Activated naive CD8-positive, alpha-beta T cell treated with anti-CD3 and anti-CD28 coated beads, Interleukin-2, amount 50 U/mL, for 24 hours (primary cell): Measurements from ENCODE around the gene SLC25A3.
A peak's percentile ranks its signal among the peaks of the same experiment; 100 is the strongest.
"Not testable (repeated sequence)": the region's sequence is repeated elsewhere in the genome, so short reads cannot be mapped to it uniquely, and the experiment has no call there.

Experiments
- ATAC-seq: fragments of 150-1000 bp; cut with Tn5 transposase; one replicate; pipeline ENCODE4 v1.10.0; 2021
- DNase-seq: peaks from one replicate; pipeline ENCODE4 v3.0.0; 2021
- H3K27ac Mint-ChIP-seq: one replicate; pipeline ENCODE4 v1.8.0; 2021; ENCODE audit warnings: mild to moderate bottlenecking, mixed read lengths
- H3K27me3 Mint-ChIP-seq: one replicate; pipeline ENCODE4 v1.8.0; 2021; ENCODE audit warnings: mixed read lengths
- H3K36me3 Mint-ChIP-seq: one replicate; pipeline ENCODE4 v1.8.0; 2021; ENCODE audit warnings: low read depth, mixed read lengths
- H3K4me1 Mint-ChIP-seq: one replicate; pipeline ENCODE4 v1.8.0; 2021; ENCODE audit warnings: mixed read lengths
- H3K4me3 Mint-ChIP-seq: one replicate; pipeline ENCODE4 v1.8.0; 2021; ENCODE audit warnings: mild to moderate bottlenecking, moderate library complexity, mixed read lengths
- H3K9me3 Mint-ChIP-seq: one replicate; pipeline ENCODE4 v1.8.0; 2021; ENCODE audit warnings: mixed read lengths

Gene SLC25A3

GRCh38 chr12:98579835-98580234 is 13.7 kb upstream of the SLC25A3 start:
- ATAC-seq (no peak), DNase-seq (no peak)
- no peaks in the 10 kb centered on the region for H3K36me3 Mint-ChIP-seq
- no peaks in the 10 kb centered on the region for H3K4me1 Mint-ChIP-seq
- no peaks in the 10 kb centered on the region for H3K9me3 Mint-ChIP-seq
- no peak overlapping the region for H3K27ac Mint-ChIP-seq
- H3K27me3 Mint-ChIP-seq: no peaks in the 10 kb centered on the region
- H3K4me3 Mint-ChIP-seq: no peak overlapping the region

- Mint-ChIP-seq H3K4me3 (no peak overlapping the region), H3K27me3 (no peaks in the 10 kb centered on the region), H3K36me3 (no peaks in the 10 kb centered on the region), H3K4me1 (no peaks in the 10 kb centered on the region), H3K27ac (no peak overlapping the region), H3K9me3 (no peaks in the 10 kb centered on the region)
- ATAC-seq: no peak
- no peak for DNase-seq
These were observed 12.8 kb upstream of the SLC25A3 start for GRCh38 chr12:98580695-98581094.

GRCh38 chr12:98581101-98581500 is 12.4 kb upstream of the SLC25A3 start:
- Mint-ChIP-seq H3K27me3 (no peaks in the 10 kb centered on the region), H3K4me3 (no peak overlapping the region), H3K9me3 (no peaks in the 10 kb centered on the region), H3K27ac (no peak overlapping the region), H3K36me3 (no peaks in the 10 kb centered on the region), H3K4me1 (no peaks in the 10 kb centered on the region)
- DNase-seq: no peak
- ATAC-seq: no peak

- H3K9me3 Mint-ChIP-seq: no peaks in the 10 kb centered on the region
- no peak overlapping the region for H3K27ac Mint-ChIP-seq
- H3K27me3 Mint-ChIP-seq: no peaks in the 10 kb centered on the region
- H3K36me3 Mint-ChIP-seq: no peaks in the 10 kb centered on the region
- H3K4me1 Mint-ChIP-seq: no peaks in the 10 kb centered on the region
- no peak for ATAC-seq
- H3K4me3 Mint-ChIP-seq: no peak overlapping the region
- no peak for DNase-seq
These were observed 11.4 kb upstream of the SLC25A3 start for GRCh38 chr12:98582093-98582492.

- Mint-ChIP-seq H3K9me3 (no peaks in the 10 kb centered on the region), H3K27me3 (no peaks in the 10 kb centered on the region), H3K4me3 (no peak overlapping the region), H3K4me1 (no peaks in the 10 kb centered on the region), H3K36me3 (no peaks in the 10 kb centered on the region), H3K27ac (no peak overlapping the region)
- no peak for ATAC-seq
- DNase-seq: no peak
These were observed 6.4 kb upstream of the SLC25A3 start for GRCh38 chr12:98587084-98587483.

GRCh38 chr12:98591209-98591608 is 2.3 kb upstream of the SLC25A3 start:
- no peak for DNase-seq
- Mint-ChIP-seq H3K27me3 (no peaks in the 10 kb centered on the region), H3K36me3 (peaks cover 23% of the 10 kb centered on the region), H3K4me3 (no peak overlapping the region), H3K27ac (no peak overlapping the region), H3K9me3 (no peaks in the 10 kb centered on the region), H3K4me1 (peaks cover 20% of the 10 kb centered on the region)
- ATAC-seq: no peak

- ATAC-seq: no peak
These were observed 612 bp upstream of the SLC25A3 start for GRCh38 chr12:98592825-98593322.

GRCh38 chr12:98594050-98594835 is 757 bp downstream of the SLC25A3 start:
- DNase-seq (no peak), ATAC-seq (no peak)
- Mint-ChIP-seq H3K4me1 (peaks cover 43% of the 10 kb centered on the region), H3K27ac (peak overlapping the region; percentile 99), H3K36me3 (peaks cover 51% of the 10 kb centered on the region), H3K9me3 (no peaks in the 10 kb centered on the region), H3K27me3 (no peaks in the 10 kb centered on the region), H3K4me3 (peak overlapping the region; percentile 98)

More at GRCh38 chr12:98592825-98593322, 612 bp upstream of the SLC25A3 start:
- peaks cover 39% of the 10 kb centered on the region for H3K36me3 Mint-ChIP-seq
- H3K27ac Mint-ChIP-seq: peak overlapping the region; percentile 99
- H3K27me3 Mint-ChIP-seq: no peaks in the 10 kb centered on the region
- no peaks in the 10 kb centered on the region for H3K9me3 Mint-ChIP-seq
- DNase-seq: no peak
- peaks cover 35% of the 10 kb centered on the region for H3K4me1 Mint-ChIP-seq
- peak overlapping the region; percentile 98 for H3K4me3 Mint-ChIP-seq

- Mint-ChIP-seq H3K4me3 (peak overlapping the region; percentile 98), H3K4me1 (peaks cover 44% of the 10 kb centered on the region), H3K36me3 (peaks cover 61% of the 10 kb centered on the region), H3K27me3 (no peaks in the 10 kb centered on the region), H3K9me3 (no peaks in the 10 kb centered on the region), H3K27ac (peak overlapping the region; percentile 99)
- no peak for DNase-seq
- no peak for ATAC-seq
These were observed 1.9 kb downstream of the SLC25A3 start for GRCh38 chr12:98595243-98595988.

- Mint-ChIP-seq H3K4me3 (peak overlapping the region; percentile 40), H3K27ac (peak overlapping the region; percentile 56), H3K4me1 (peaks cover 44% of the 10 kb centered on the region), H3K36me3 (peaks cover 77% of the 10 kb centered on the region)
- not testable (repeated sequence) for H3K9me3 Mint-ChIP-seq, DNase-seq, H3K27me3 Mint-ChIP-seq, ATAC-seq
These were observed 3.8 kb downstream of the SLC25A3 start for GRCh38 chr12:98597313-98597712.

GRCh38 chr12:98601924-98602323 is 8.4 kb downstream of the SLC25A3 start:
- no peak for ATAC-seq
- Mint-ChIP-seq H3K9me3 (no peaks in the 10 kb centered on the region), H3K27me3 (no peaks in the 10 kb centered on the region), H3K36me3 (peaks cover 63% of the 10 kb centered on the region), H3K27ac (no peak overlapping the region), H3K4me1 (peaks cover 21% of the 10 kb centered on the region), H3K4me3 (no peak overlapping the region)
- DNase-seq: no peak

GRCh38 chr12:98606359-98606988 is 13.0 kb downstream of the SLC25A3 start:
- no peak for ATAC-seq
- DNase-seq: no peak
- Mint-ChIP-seq H3K4me3 (no peak overlapping the region), H3K27ac (no peak overlapping the region), H3K9me3 (no peaks in the 10 kb centered on the region), H3K4me1 (peaks cover 9% of the 10 kb centered on the region), H3K36me3 (peaks cover 21% of the 10 kb centered on the region), H3K27me3 (no peaks in the 10 kb centered on the region)

- ATAC-seq (no peak), DNase-seq (no peak)
- Mint-ChIP-seq H3K27me3 (no peaks in the 10 kb centered on the region), H3K27ac (no peak overlapping the region), H3K4me1 (peaks cover 19% of the 10 kb centered on the region), H3K9me3 (no peaks in the 10 kb centered on the region), H3K4me3 (no peak overlapping the region), H3K36me3 (no peaks in the 10 kb centered on the region)
These were observed 17.1 kb downstream of the SLC25A3 start for GRCh38 chr12:98610596-98610995.

GRCh38 chr12:98612696-98613334 is 19.3 kb downstream of the SLC25A3 start:
- DNase-seq (no peak), ATAC-seq (peak; percentile 46)
- no peaks in the 10 kb centered on the region for H3K36me3 Mint-ChIP-seq
- no peaks in the 10 kb centered on the region for H3K9me3 Mint-ChIP-seq
- H3K27me3 Mint-ChIP-seq: no peaks in the 10 kb centered on the region
- no peak overlapping the region for H3K4me3 Mint-ChIP-seq
- peak overlapping the region; percentile 66 for H3K27ac Mint-ChIP-seq
- peaks cover 11% of the 10 kb centered on the region for H3K4me1 Mint-ChIP-seq
